Activated naive CD8-positive, alpha-beta T cell treated with anti-CD3 and anti-CD28 coated beads for 36 hours (primary cell): Measurements from ENCODE around the gene TTF1. TPM values are rescaled to one million over a fixed set of nuclear protein-coding genes. Genes with fewer than 3 reads are reported as not detected.

ENCODE experiments used
- DNase-seq: peaks from one replicate; pipeline ENCODE4 v3.0.0; 2021
- H3K27ac Mint-ChIP-seq: one replicate; pipeline ENCODE4 v1.8.0; 2022; ENCODE audit warnings: mild to moderate bottlenecking, moderate library complexity, mixed read lengths
- H3K27me3 Mint-ChIP-seq: one replicate; pipeline ENCODE4 v1.8.0; 2022; ENCODE audit warnings: mild to moderate bottlenecking, mixed read lengths
- H3K36me3 Mint-ChIP-seq: one replicate; pipeline ENCODE4 v1.8.0; 2021; ENCODE audit warnings: mild to moderate bottlenecking, mixed read lengths
- H3K4me1 Mint-ChIP-seq: one replicate; pipeline ENCODE4 v1.8.0; 2021; ENCODE audit warnings: mixed read lengths
- H3K4me3 Mint-ChIP-seq: one replicate; pipeline ENCODE4 v1.8.0; 2022; ENCODE audit warnings: mild to moderate bottlenecking, moderate library complexity, mixed read lengths
- H3K9me3 Mint-ChIP-seq: one replicate; pipeline ENCODE4 v1.8.0; 2022; ENCODE audit warnings: mixed read lengths
- total RNA-seq, 2 experiments: library from RNA; stranded (reverse); gene quantifications; one replicate each; pipeline ENCODE4 v1.2.3, GENCODE V29; 2021

TTF1 gene, protein sequence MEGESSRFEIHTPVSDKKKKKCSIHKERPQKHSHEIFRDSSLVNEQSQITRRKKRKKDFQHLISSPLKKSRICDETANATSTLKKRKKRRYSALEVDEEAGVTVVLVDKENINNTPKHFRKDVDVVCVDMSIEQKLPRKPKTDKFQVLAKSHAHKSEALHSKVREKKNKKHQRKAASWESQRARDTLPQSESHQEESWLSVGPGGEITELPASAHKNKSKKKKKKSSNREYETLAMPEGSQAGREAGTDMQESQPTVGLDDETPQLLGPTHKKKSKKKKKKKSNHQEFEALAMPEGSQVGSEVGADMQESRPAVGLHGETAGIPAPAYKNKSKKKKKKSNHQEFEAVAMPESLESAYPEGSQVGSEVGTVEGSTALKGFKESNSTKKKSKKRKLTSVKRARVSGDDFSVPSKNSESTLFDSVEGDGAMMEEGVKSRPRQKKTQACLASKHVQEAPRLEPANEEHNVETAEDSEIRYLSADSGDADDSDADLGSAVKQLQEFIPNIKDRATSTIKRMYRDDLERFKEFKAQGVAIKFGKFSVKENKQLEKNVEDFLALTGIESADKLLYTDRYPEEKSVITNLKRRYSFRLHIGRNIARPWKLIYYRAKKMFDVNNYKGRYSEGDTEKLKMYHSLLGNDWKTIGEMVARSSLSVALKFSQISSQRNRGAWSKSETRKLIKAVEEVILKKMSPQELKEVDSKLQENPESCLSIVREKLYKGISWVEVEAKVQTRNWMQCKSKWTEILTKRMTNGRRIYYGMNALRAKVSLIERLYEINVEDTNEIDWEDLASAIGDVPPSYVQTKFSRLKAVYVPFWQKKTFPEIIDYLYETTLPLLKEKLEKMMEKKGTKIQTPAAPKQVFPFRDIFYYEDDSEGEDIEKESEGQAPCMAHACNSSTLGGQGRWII
- total RNA-seq: 10 to 100 TPM; 41.5 to 42.2 TPM

DNA sequence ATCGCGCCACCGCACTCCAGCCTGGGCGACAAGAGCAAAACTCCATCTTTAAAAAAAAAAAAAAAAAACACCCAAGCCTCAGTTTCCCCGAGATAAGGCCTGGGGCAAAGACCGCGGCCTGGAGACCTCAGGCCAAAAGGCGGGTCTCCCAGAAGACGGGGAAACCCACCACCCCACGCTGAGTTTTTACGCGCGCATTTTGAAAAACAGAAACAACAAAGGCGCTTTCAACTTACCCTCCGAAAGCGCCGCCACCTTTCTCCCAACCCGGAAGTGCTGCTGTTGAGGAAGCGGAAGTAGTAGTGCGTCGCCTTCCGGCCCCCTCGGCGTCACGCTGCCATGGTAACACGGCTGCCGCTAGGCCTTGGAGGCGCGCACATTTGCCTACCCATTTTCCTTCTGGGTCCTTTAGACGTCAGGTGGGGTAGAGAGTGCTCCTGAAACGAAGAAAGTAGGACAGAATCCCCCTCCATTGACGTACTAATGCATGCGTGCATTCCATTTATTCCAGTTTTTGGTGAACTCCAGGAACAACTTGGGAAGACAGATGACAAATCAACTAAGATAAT, at the start of gene TTF1:
TTF1 (minus strand) TSS at position 287 of the 569 bp plus-strand sequence. CDS start 4,019 bp downstream, outside the sequence.
- no peaks in the 10 kb centered on the region for H3K9me3 Mint-ChIP-seq
- DNase-seq: peak; percentile 93
- peak within 1 kb of the TSS; percentile 82 for H3K4me3 Mint-ChIP-seq
- H3K36me3 Mint-ChIP-seq: peaks cover 34% of the 10 kb centered on the region
- peaks cover 56% of the 10 kb centered on the region for H3K4me1 Mint-ChIP-seq
- H3K27me3 Mint-ChIP-seq: peaks cover 17% of the 10 kb centered on the region
- H3K27ac Mint-ChIP-seq: peak within 1 kb of the TSS; percentile 94

DNA sequence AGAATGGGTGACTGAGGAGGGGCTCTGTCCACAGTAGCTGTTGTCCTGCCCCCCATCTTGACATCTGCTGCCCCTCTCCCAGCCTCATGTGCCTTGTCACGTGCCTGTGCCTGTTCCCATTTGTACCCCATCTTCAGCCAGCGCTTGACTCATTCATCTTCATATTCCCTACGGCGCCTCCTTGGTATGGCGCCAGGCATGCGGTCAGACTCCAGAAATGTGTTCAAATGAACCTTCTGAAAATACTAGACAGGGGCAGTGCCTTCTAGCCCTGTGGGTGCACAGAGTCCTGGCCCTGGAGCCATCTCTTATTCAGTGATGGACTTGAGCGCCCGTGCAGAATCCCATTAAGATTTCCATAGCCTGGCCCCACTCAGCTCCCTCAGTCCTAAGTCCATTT, 49.6 kb upstream of the TTF1 start:
- Mint-ChIP-seq H3K4me3 (no peak overlapping the region), H3K36me3 (no peaks in the 10 kb centered on the region)
- DNase-seq: no peak

DNA sequence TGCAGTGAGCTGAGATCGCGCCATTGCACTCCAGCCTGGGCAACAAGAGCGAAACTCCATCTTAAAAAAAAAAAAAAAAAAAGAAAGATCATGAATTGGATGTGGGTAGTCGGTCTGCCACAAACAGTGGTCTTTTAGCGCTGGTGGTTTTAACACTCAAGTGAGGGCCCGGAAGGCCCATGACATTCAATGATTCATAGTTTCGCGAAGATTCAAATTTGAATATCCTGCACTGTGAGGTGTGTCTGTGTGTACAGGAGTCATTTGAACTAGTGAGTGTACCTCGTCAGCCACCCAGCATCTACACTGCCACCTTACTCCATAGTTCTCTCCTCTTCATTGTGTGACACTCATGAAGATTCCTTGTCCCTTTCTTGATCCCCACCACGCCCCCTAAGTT, 44.6 kb upstream of the TTF1 start:
- no peak overlapping the region for H3K27ac Mint-ChIP-seq
- no peaks in the 10 kb centered on the region for H3K9me3 Mint-ChIP-seq
- H3K4me3 Mint-ChIP-seq: no peak overlapping the region
- H3K27me3 Mint-ChIP-seq: peaks cover 64% of the 10 kb centered on the region
- DNase-seq: peak; percentile 50
- no peaks in the 10 kb centered on the region for H3K36me3 Mint-ChIP-seq
- peaks cover 11% of the 10 kb centered on the region for H3K4me1 Mint-ChIP-seq

More for the DNA sequence above, 49.6 kb upstream of the TTF1 start:
- Mint-ChIP-seq H3K27ac (no peak overlapping the region), H3K4me1 (peaks cover 2% of the 10 kb centered on the region), H3K27me3 (peaks cover 36% of the 10 kb centered on the region), H3K9me3 (no peaks in the 10 kb centered on the region)

DNA sequence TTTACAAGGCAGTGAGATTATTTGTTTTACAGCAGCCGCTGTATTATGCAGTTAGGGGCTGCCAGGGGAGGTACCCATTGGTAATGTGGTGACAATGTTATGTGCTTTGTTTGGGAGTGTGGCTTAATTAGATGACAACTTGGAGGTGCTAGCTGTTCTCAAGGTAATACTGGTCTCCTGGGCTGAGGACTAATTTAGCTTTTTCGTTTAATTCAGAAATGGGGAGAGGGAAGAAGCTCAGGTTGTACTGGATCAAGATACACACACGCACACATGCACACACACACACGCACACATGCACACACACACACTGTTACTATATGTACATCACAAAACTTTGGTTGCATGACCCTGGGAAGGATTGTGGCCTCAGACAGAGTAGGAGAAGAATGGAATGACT, 41.3 kb upstream of the TTF1 start:
- Mint-ChIP-seq H3K27me3 (peaks cover 86% of the 10 kb centered on the region), H3K36me3 (no peaks in the 10 kb centered on the region), H3K4me3 (no peak overlapping the region), H3K27ac (no peak overlapping the region), H3K4me1 (peaks cover 11% of the 10 kb centered on the region), H3K9me3 (no peaks in the 10 kb centered on the region)
- no peak for DNase-seq

DNA sequence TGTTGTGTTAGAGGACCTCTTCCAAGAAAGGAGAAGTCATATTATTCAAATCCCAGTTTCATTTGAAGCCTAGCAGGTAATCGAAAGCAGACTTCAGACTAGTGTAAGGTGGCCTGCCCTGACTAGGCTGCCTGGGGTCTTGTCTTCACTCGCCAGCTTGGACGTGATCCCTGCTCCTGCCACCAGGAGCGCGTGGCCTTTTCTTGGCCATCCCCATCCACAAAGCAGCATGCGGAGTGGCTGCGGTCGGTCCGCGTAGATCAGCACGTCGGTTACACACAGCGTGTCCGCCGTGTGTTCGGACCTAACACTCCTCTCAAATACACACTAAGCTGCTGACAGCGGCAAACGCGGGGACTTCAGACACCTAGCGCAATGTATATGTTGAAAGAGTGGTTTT, 40.7 kb upstream of the TTF1 start:
- peaks cover 86% of the 10 kb centered on the region for H3K27me3 Mint-ChIP-seq
- no peak overlapping the region for H3K27ac Mint-ChIP-seq
- no peaks in the 10 kb centered on the region for H3K36me3 Mint-ChIP-seq
- H3K4me1 Mint-ChIP-seq: peaks cover 11% of the 10 kb centered on the region
- H3K9me3 Mint-ChIP-seq: no peaks in the 10 kb centered on the region
- H3K4me3 Mint-ChIP-seq: no peak overlapping the region
- DNase-seq: no peak

DNA sequence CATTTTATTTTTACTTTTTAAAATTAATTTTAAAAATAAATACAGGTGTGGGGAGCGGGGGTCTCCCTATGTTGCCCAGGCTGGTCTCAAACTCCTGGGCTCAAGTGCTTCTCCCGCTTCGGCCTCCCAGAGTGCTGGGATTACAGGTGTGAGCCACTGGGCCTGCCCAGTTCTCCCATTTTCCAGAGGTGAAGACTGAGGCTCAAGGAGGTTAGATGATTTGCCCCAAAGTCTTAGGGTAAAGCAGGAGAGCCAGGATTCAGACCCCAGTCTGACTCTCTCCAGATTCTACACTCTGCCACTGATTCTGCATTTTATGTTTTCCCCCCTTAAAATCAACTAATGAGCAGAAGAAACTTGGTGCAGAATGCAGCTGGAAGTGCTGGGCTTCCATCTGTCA, 40.2 kb upstream of the TTF1 start:
- Mint-ChIP-seq H3K36me3 (no peaks in the 10 kb centered on the region), H3K27me3 (peaks cover 86% of the 10 kb centered on the region), H3K27ac (no peak overlapping the region)

DNA sequence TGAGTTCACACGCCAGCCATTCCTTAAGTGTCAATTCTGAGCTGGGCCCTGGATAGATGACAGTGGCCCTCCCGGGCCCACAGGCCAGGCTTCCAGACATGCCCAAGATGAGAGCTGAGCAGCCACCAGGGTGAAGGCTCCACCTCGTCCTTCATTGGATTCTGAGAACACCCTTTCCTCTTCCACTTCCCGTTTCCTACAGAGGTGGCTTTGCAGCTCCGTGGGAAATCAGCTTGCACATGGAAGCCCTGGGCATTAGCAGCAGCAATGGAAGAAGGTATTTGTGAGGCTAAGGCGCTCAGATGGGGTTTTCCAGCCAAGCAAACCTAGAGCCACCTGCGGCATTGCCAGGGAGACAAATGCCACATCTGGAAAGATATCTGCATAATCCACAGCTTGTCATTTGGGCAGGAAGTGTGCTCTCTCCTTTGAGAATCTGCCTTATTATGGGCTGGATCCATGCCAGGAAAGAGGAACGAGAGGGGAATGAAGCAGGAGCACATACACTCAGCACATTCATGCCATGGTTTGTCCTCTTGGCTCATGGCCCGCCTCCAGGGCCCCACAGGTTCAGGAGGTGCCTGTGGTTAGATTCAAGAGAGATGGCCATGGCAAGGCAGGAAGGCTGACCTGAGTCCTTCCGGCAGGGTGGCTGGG, 37.4 kb upstream of the TTF1 start:
- Mint-ChIP-seq H3K27ac (no peak overlapping the region), H3K4me1 (no peaks in the 10 kb centered on the region), H3K36me3 (no peaks in the 10 kb centered on the region), H3K9me3 (no peaks in the 10 kb centered on the region), H3K27me3 (peaks cover 83% of the 10 kb centered on the region), H3K4me3 (no peak overlapping the region)
- no peak for DNase-seq

More for the DNA sequence above, 40.2 kb upstream of the TTF1 start:
- H3K9me3 Mint-ChIP-seq: no peaks in the 10 kb centered on the region
- no peak overlapping the region for H3K4me3 Mint-ChIP-seq
- peaks cover 11% of the 10 kb centered on the region for H3K4me1 Mint-ChIP-seq
- DNase-seq: no peak

DNA sequence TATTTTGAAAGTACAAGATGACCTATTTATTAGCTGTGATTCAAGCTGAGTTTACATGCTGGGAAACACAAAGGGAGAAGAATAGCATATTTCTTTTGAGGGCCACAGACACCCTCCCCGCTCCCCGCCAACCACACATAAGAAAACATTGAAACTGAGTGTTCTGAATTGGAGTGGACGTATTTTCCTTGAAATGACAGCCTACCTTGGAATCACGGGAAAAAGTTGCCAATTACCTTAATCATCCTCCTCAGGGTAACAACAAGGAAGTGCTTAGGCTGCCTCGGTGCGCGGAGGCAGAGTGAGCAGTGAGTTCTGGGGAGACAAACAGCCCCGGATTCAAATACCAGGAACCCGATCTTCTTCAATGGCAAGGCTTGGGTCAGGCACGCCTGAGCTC, 34.8 kb upstream of the TTF1 start:
- H3K27me3 Mint-ChIP-seq: peaks cover 68% of the 10 kb centered on the region

DNA sequence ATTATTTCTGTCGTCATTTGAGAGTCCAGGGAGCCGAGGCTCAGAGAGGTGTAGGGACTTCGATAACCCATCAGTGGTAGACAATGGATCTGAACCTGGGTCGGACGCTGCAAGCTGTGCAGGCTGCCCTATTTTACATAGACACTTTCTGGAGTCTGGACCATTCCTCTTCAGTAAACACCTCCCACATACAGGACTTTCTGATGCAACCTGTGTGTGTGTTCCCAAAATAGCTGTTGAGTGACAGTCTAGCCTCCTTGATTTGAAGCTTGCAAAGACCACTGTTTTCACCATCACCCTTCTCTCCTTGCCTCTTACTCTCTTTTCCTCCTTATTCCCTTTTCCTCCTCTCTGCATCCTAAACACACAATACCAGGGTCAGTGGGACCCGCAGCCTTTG, 34.1 kb upstream of the TTF1 start:
- H3K4me1 Mint-ChIP-seq: no peaks in the 10 kb centered on the region
- H3K36me3 Mint-ChIP-seq: no peaks in the 10 kb centered on the region
- peaks cover 62% of the 10 kb centered on the region for H3K27me3 Mint-ChIP-seq
- no peak overlapping the region for H3K4me3 Mint-ChIP-seq
- no peak overlapping the region for H3K27ac Mint-ChIP-seq
- no peak for DNase-seq
- H3K9me3 Mint-ChIP-seq: no peaks in the 10 kb centered on the region

More for the DNA sequence above, 34.8 kb upstream of the TTF1 start:
- no peak for DNase-seq
- H3K4me3 Mint-ChIP-seq: no peak overlapping the region
- no peaks in the 10 kb centered on the region for H3K9me3 Mint-ChIP-seq
- H3K4me1 Mint-ChIP-seq: no peaks in the 10 kb centered on the region
- no peak overlapping the region for H3K27ac Mint-ChIP-seq
- H3K36me3 Mint-ChIP-seq: no peaks in the 10 kb centered on the region

DNA sequence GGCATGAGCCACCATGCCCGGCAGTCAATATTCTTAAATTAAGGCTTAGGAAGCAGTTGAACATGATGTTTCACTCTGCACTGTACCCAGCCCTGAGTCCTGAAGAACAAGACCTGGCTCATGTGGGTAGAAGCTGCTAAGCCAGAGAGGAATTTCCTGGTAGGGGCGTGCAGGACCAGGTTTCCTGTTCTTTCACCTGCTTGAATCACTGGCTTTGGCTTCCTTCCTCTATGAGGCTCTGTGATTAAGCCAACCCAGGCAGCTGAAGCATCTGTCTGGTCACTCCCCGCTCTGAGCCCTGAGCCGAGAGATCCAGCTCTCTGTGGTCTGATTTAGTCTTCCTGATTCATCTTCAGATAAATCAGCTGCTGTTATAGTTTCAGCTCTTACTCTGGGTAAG, 32.5 kb upstream of the TTF1 start:
- DNase-seq: no peak
- Mint-ChIP-seq H3K27me3 (peaks cover 58% of the 10 kb centered on the region), H3K4me1 (no peaks in the 10 kb centered on the region), H3K4me3 (no peak overlapping the region), H3K36me3 (no peaks in the 10 kb centered on the region), H3K27ac (no peak overlapping the region), H3K9me3 (no peaks in the 10 kb centered on the region)

DNA sequence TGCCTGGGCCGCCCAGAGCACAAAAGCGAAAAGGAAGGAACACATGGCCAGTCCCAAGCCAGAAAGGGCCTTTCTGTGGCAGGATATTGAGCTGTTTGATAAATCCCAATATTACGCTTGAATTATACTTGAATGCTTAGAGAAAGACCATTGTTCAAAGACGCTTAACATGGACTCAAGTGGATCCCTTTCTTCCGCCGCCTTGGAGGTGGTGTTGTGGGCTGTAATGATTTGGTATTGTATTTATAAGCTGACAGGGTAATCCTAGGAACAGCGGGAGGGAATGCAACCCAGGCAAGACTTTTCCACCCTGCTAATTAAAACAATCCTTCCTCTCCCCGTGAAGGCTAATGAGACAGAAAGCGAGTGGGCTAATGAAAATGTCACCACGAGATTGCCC, 28.2 kb upstream of the TTF1 start:
- peaks cover 55% of the 10 kb centered on the region for H3K27me3 Mint-ChIP-seq
- H3K4me3 Mint-ChIP-seq: no peak overlapping the region
- H3K36me3 Mint-ChIP-seq: no peaks in the 10 kb centered on the region
- H3K27ac Mint-ChIP-seq: no peak overlapping the region
- no peak for DNase-seq
- no peaks in the 10 kb centered on the region for H3K4me1 Mint-ChIP-seq
- no peaks in the 10 kb centered on the region for H3K9me3 Mint-ChIP-seq

DNA sequence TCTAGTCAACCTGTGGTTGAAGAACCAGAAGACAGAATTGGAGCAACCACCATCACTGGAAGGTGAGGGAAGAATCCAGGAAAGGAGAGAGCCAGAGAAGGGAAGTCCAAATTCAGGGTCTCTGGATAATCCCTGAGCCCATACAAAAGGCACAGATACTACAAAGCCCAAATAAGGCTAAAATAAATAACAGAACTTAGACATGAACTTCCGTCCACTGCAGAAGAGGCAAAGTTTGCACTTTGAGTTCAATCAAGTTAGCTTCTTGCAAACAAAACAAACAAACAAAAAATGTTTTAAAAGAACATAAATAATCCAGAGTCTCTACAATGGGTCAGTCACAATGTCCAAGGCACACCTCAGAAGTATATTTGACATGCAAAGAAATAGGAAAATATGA, 24.4 kb upstream of the TTF1 start:
- DNase-seq: no peak
- Mint-ChIP-seq H3K27me3 (peaks cover 78% of the 10 kb centered on the region), H3K9me3 (no peaks in the 10 kb centered on the region), H3K27ac (no peak overlapping the region), H3K4me1 (no peaks in the 10 kb centered on the region), H3K36me3 (no peaks in the 10 kb centered on the region), H3K4me3 (no peak overlapping the region)

DNA sequence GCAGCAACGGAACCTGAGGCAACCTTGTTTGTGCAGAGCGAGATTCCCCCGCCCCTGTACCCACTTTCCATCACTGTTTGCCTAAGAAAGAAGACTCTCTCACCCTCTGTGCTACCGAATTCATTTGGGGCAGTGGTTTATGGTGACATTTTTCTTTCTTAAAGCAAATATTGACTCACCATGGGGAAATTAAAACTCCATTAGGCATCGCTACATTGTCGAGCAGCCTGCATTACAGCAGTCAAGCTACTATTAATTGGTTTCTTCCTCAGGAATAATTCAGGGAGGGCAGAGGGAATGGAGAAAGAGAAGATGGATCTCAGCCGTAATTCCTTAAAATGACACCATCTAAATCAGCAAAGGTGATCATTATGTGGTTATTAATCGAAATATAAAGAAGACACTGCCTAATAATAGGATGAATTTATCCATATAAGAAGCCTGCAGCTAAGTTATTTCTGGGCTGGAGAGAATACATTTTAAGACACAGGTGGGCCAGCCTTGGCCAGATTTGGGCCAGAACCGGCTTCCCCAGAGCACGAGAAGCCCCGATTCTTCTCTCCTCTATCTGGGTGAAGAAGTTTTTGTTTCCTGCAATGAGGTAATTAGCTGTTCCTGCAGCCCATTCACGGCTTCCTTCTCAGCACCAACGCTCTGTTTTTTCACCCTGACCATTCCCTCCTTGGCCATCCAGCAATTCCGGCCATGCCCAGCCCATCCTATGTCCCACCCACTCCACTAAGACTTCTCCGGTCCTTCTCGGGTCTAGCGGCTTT, 20.2 kb upstream of the TTF1 start:
- Mint-ChIP-seq H3K36me3 (no peaks in the 10 kb centered on the region), H3K4me3 (no peak overlapping the region), H3K4me1 (no peaks in the 10 kb centered on the region)

DNA sequence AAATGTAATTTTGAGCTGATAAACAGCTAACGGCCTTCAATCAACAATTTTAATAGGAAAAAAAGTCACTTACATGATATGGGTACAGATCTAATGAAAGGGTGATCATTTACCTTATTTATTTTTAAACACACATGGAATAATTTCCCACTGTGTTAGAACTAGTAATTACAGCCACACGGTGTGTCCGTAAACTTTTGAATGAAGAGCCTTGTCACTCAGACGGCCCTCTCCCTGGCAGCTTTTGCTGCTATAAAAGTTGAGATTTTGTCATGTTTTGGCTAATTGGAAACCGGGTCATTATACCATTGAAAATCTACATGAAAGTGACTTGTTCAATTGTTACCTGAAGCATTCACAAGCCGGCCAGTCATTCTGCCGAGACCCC, 19.0 kb upstream of the TTF1 start:
- Mint-ChIP-seq H3K27me3 (peaks cover 79% of the 10 kb centered on the region), H3K9me3 (no peaks in the 10 kb centered on the region), H3K4me1 (no peaks in the 10 kb centered on the region), H3K36me3 (no peaks in the 10 kb centered on the region), H3K27ac (no peak overlapping the region), H3K4me3 (no peak overlapping the region)
- no peak for DNase-seq

More for the DNA sequence above, 20.2 kb upstream of the TTF1 start:
- no peak for DNase-seq
- Mint-ChIP-seq H3K27ac (no peak overlapping the region), H3K9me3 (no peaks in the 10 kb centered on the region), H3K27me3 (peaks cover 87% of the 10 kb centered on the region)
